Endothelial cell of umbilical vein (primary cell): Measurements from ENCODE around the gene ARHGAP28. TPM values are rescaled to one million over a fixed set of nuclear protein-coding genes. Genes with fewer than 3 reads are reported as not detected.

Experiments used
- BruUV-seq: library from RNA; stranded (reverse); fragments of 400-500 nt; replicated peaks from 2 replicates; lab custom pipeline; 2021; lab: Mats Ljungman, UMichigan
- CTCF ChIA-PET: fragments of 300-600, 350-600 bp; sonication (Branson Sonifier 250); formaldehyde crosslinking; loops from one replicate; lab custom pipeline; 2021; ENCODE audit warnings: antibody characterized with exemption, inconsistent platforms; lab: Charles Lee
- POLR2A ChIA-PET: fragments of 300-600, 350-600 bp; sonication (Branson Sonifier 250); formaldehyde crosslinking; loops from one replicate; lab custom pipeline; 2021; ENCODE audit warnings: antibody characterized with exemption, inconsistent platforms; lab: Charles Lee
- DNase-seq: peaks from one replicate; pipeline ENCODE4 v3.0.0-alpha.2; 2011; ENCODE audit warnings: low read depth, low spot score
- FAIRE-seq: peaks from 2 replicates; lab custom pipeline; 2011; peaks lifted over from hg19 to GRCh38; lab: Jason Lieb, UNC
- H2AFZ ChIP-seq: 2 replicates; pipeline ENCODE4 v1.6.0; 2012; ENCODE audit warnings: low read depth, low read length, control low read depth, inconsistent platforms
- H3K27ac ChIP-seq: 2 replicates; pipeline ENCODE4 v1.5.1; 2011; ENCODE audit warnings: low read depth, mild to moderate bottlenecking, control low read depth, low read length, moderate library complexity; ENCODE audit not compliant: insufficient read depth
- H3K27me3 ChIP-seq, 2 experiments: 2 replicates each; pipeline versions ENCODE4 v1.6.0 to v1.6.1; 2011; ENCODE audit warnings: low read length in 2 of 2, mixed read lengths in 1 of 2; ENCODE audit not compliant: control insufficient read depth in 2 of 2, insufficient read depth in 2 of 2
- H3K36me3 ChIP-seq, 2 experiments: 2 replicates in 1 of 2; 3 replicates in 1 of 2; pipeline ENCODE4 v1.5.1; 2011; ENCODE audit warnings: low read length in 2 of 2, mild to moderate bottlenecking in 1 of 2, moderate library complexity in 1 of 2; ENCODE audit not compliant: control insufficient read depth in 2 of 2, insufficient read depth in 2 of 2; ENCODE audit errors: extremely low read depth in 1 of 2
- H3K4me1 ChIP-seq: 3 replicates; pipeline ENCODE4 v1.5.1; 2011; ENCODE audit warnings: mild to moderate bottlenecking, low read length; ENCODE audit not compliant: control insufficient read depth, insufficient read depth; ENCODE audit errors: extremely low read depth
- H3K4me2 ChIP-seq: 2 replicates; pipeline ENCODE4 v1.6.1; 2011; ENCODE audit warnings: low read length, control low read depth, mixed read lengths; ENCODE audit not compliant: insufficient read depth
- H3K4me3 ChIP-seq, 3 experiments: fragments of 200-600 bp in 1 of 3; sonication (generic), shearing (Covaris generic) in 1 of 3; replicated peaks in 1 of 3; 2 replicates each; pipeline ENCODE4 v1.5.1; 2011 to 2016; ENCODE audit warnings: control low read depth in 3 of 3, low read length in 3 of 3, mild to moderate bottlenecking in 2 of 3, inconsistent platforms in 1 of 3, low read depth in 1 of 3, moderate library complexity in 1 of 3; ENCODE audit not compliant: insufficient read depth in 1 of 3
- H3K79me2 ChIP-seq: 2 replicates; pipeline ENCODE4 v1.6.0; 2012; ENCODE audit warnings: low read length, inconsistent platforms; ENCODE audit not compliant: control insufficient read depth, insufficient read depth
- H3K9ac ChIP-seq: replicated peaks from 2 replicates; pipeline ENCODE3; 2011; ENCODE audit warnings: low read length, control low read depth; ENCODE audit not compliant: insufficient read depth; ENCODE audit errors: extremely low read depth
- H3K9me1 ChIP-seq: replicated peaks from 3 replicates; pipeline ENCODE4 v1.6.0; 2011; ENCODE audit warnings: mild to moderate bottlenecking, low read length; ENCODE audit not compliant: control insufficient read depth, insufficient read depth; ENCODE audit errors: extremely low read depth
- H3K9me3 ChIP-seq: replicated peaks from 2 replicates; pipeline ENCODE4 v1.5.1; 2012; ENCODE audit warnings: low read length, inconsistent platforms; ENCODE audit not compliant: control insufficient read depth, insufficient read depth
- H4K20me1 ChIP-seq: replicated peaks from 2 replicates; pipeline ENCODE3; 2011; ENCODE audit warnings: mild to moderate bottlenecking, low read length; ENCODE audit not compliant: control insufficient read depth, insufficient read depth; ENCODE audit errors: extremely low read depth
- CTCF ChIP-seq, 2 donors: IDR thresholded peaks; 1 replicate in 1 of 2; 2 replicates in 1 of 2; pipeline ENCODE4 v1.5.1; 2011; ENCODE audit warnings: low read length in 2 of 2, mild to moderate bottlenecking in 2 of 2, moderate library complexity in 2 of 2, control low read depth in 1 of 2, inconsistent platforms in 1 of 2, low read depth in 1 of 2; ENCODE audit not compliant: insufficient read depth in 1 of 2; ENCODE audit errors: extremely low read depth in 1 of 2
- EZH2 ChIP-seq: IDR thresholded peaks from 2 replicates; pipeline ENCODE4 v1.6.1; 2012; ENCODE audit warnings: borderline replicate concordance, low read depth, mild to moderate bottlenecking, moderate library complexity, low read length, inconsistent platforms; ENCODE audit not compliant: severe bottlenecking
- FOS ChIP-seq: IDR thresholded peaks from 2 replicates; pipeline ENCODE4 v1.6.1; 2011; ENCODE audit warnings: mild to moderate bottlenecking, low read length, moderate library complexity, borderline replicate concordance; ENCODE audit not compliant: insufficient read depth
- GATA2 ChIP-seq: IDR thresholded peaks from 2 replicates; pipeline ENCODE4 v1.7.0; 2011; ENCODE audit warnings: low read depth, mild to moderate bottlenecking, moderate library complexity, mixed read lengths, low read length; ENCODE audit not compliant: insufficient read length, insufficient read depth
- JUN ChIP-seq: IDR thresholded peaks from 2 replicates; pipeline ENCODE4 v1.6.1; 2011; ENCODE audit warnings: borderline replicate concordance, low read depth; ENCODE audit not compliant: insufficient read length, insufficient read depth
- MAX ChIP-seq: IDR thresholded peaks from 2 replicates; pipeline ENCODE4 v1.6.1; 2011; ENCODE audit not compliant: insufficient read depth, insufficient read length
- MYC ChIP-seq: IDR thresholded peaks from one replicate; pipeline ENCODE4 v1.6.1; 2011; ENCODE audit warnings: mild to moderate bottlenecking, low read depth, low read length
- POLR2A ChIP-seq: IDR thresholded peaks from 2 replicates; pipeline ENCODE4 v1.6.1; 2012; ENCODE audit warnings: low read depth, mild to moderate bottlenecking, control low read depth, low read length
- POLR2AphosphoS5 ChIP-seq: IDR thresholded peaks from 2 replicates; pipeline ENCODE4 v1.6.1; 2012; ENCODE audit warnings: low read depth, mild to moderate bottlenecking, control low read depth, low read length, moderate library complexity; ENCODE audit not compliant: insufficient read depth
- dilution Hi-C: fragments of 300-500 bp; cut with MboI; formaldehyde crosslinking; loops from one replicate; pipeline ENCODE4 v1.15.0; 2019; ENCODE audit warnings: low sequenced_read_pairs; ENCODE audit not compliant: extremely low pct_ligation_motif_present
- intact Hi-C: fragments of 100-400 bp; cut with micrococcal nuclease; formaldehyde crosslinking; loops from one replicate; pipeline ENCODE4 v1.10.0; 2022
- polyA plus RNA-seq, 4 experiments: library from polyadenylated mRNA; depleted of rRNA in 3 of 4; stranded (reverse) in 3 of 4; unstranded in 1 of 4; fragments of >200 nt; gene quantifications; 2 replicates each; pipeline versions ENCODE4 v1.2.1 to v1.2.3, GENCODE V29; 2011 to 2012; ENCODE audit warnings: missing spikeins in 1 of 4
- total RNA-seq: library from RNA; stranded (reverse); gene quantifications from 2 replicates; pipeline ENCODE4 v1.2.3, GENCODE V29; 2021

ARHGAP28 gene
- total and polyA plus RNA-seq, 2 donors (not counting 3 experiments of a cell fraction or from before 2014, with no cell fraction given): 3.8 to 23.4 TPM

- H3K79me2 ChIP-seq: no peaks in the 10 kb centered on the region
- H3K27me3 ChIP-seq: no peaks in the 10 kb centered on the region
- H3K4me2 ChIP-seq: no peak overlapping the region
- DNase-seq (no peak), FAIRE-seq (no peak)
- no peak overlapping the region for H3K9ac ChIP-seq
- BruUV-seq: no TSS peak
- H3K4me3 ChIP-seq: no peak overlapping the region
- H3K27ac ChIP-seq: no peak overlapping the region
- peaks cover 18% of the 10 kb centered on the region for H3K4me1 ChIP-seq
- no peaks in the 10 kb centered on the region for H3K36me3 ChIP-seq
- no peaks in the 10 kb centered on the region for H4K20me1 ChIP-seq
- dilution Hi-C loops (no loop called here), intact Hi-C loops (no loop called here)
- H3K9me3 ChIP-seq: no peaks in the 10 kb centered on the region
- no peak for TF ChIP-seq CTCF (IDR thresholded peaks at IDR 0.05; ENCODE audit: extremely low read depth in 1 of 2, insufficient read depth in 1 of 2, low read depth in 1 of 2, low read length in 2 of 2)
- TF ChIP-seq GATA2: no peak
- no peak for TF ChIP-seq FOS
- TF ChIP-seq MAX: no peak
- TF ChIP-seq JUN: no peak
- no peak for TF ChIP-seq POLR2A
- TF ChIP-seq POLR2AphosphoS5: no peak
- TF ChIP-seq MYC: no peak
- TF ChIP-seq EZH2: no peak
- ChIA-PET POLR2A (no interaction called here), CTCF (interaction anchor here (1.0 to 1.6 kb wide), 3 partner anchors 9 to 137 kb away, joined by 3 to 4 read pairs (median 4); partner anchors contain the start of gene ARHGAP28)
- no peaks in the 10 kb centered on the region for H3K9me1 ChIP-seq
- H2AFZ ChIP-seq: no peak overlapping the region
Measured at GRCh38 chr18:6748241-6748640, 18.7 kb downstream of the ARHGAP28 start.
